ENCODE measurements around the gene PSRC1. TPM values are rescaled to one million over a fixed set of nuclear protein-coding genes. Genes with fewer than 3 reads are reported as not detected.

PSRC1 gene
- polyA plus RNA-seq, 1 of the 3 experiments (the other 2 are of a cell fraction): 19.4 TPM

GRCh38 chr1:109255097-109255651 lies 27.8 kb downstream of the PSRC1 start:
- 90% methylated on average over 12 of the region's 15 CpGs for WGBS (ENCODE audit: low lambda C conversion rate)
- no peaks in the 10 kb centered on the region for H3K79me2 ChIP-seq (ENCODE audit: insufficient read depth)
- peaks cover 0 to 5% of the 10 kb centered on the region in 2 experiments for H3K36me3 ChIP-seq (replicated peaks in 1 of 2; ENCODE audit: control insufficient read depth in 1 of 2, insufficient read depth in 2 of 2, low read length in 1 of 2)
- POLR2A ChIA-PET: interaction anchor here (0.6 to 2.7 kb wide), 2 partner anchors 10 to 155 kb away, joined by 3 to 11 read pairs; no protein-coding TSS in a partner anchor
- no peaks in the 10 kb centered on the region for H3K9me2 ChIP-seq
- no peak overlapping the region for H3K9ac ChIP-seq
- H3K27me3 ChIP-seq (ENCODE audit: insufficient read depth): no peaks in the 10 kb centered on the region
- TF ChIP-seq RFX5 (IDR thresholded peaks at IDR 0.05; ENCODE audit: low read length) (no peak), GATA2 (CRISPR knock-in tag; IDR thresholded peaks at IDR 0.05) (no peak), ZBTB33 (IDR thresholded peaks at IDR 0.05; ENCODE audit: borderline replicate concordance, low read depth) (no peak), SMC3 (IDR thresholded peaks at IDR 0.05; ENCODE audit: low read depth, low read length) (no peak), TEAD4 (IDR thresholded peaks at IDR 0.05; ENCODE audit: borderline replicate concordance, insufficient read depth) (no peak), TAF1 (IDR thresholded peaks at IDR 0.05; ENCODE audit: borderline replicate concordance, low read depth, low read length) (no peak), NFIC (IDR thresholded peaks at IDR 0.05; ENCODE audit: borderline replicate concordance) (no peak), ELF1 (IDR thresholded peaks at IDR 0.05) (no peak), TCF12 (IDR thresholded peaks at IDR 0.05) (no peak), SIN3A (IDR thresholded peaks at IDR 0.05; ENCODE audit: borderline replicate concordance, low read depth, low read length) (no peak), GABPA (IDR thresholded peaks at IDR 0.05; ENCODE audit: low read depth) (no peak), RXRA (IDR thresholded peaks at IDR 0.05; ENCODE audit: borderline replicate concordance, low read depth) (no peak), RCOR1 (IDR thresholded peaks at IDR 0.05; ENCODE audit: low read length) (no peak), MXI1 (IDR thresholded peaks at IDR 0.05; ENCODE audit: low read depth, low read length) (no peak), FOXM1 (IDR thresholded peaks at IDR 0.05; ENCODE audit: low read depth) (no peak), EZH2phosphoT487 (IDR thresholded peaks at IDR 0.05; ENCODE audit: borderline replicate concordance, low read depth) (no peak), NRF1 (IDR thresholded peaks at IDR 0.05; ENCODE audit: low read depth, low read length) (no peak), EP300 (IDR thresholded peaks at IDR 0.05; ENCODE audit: borderline replicate concordance in 1 of 2, low read depth in 1 of 2, low read length in 1 of 2) (no peak), POLR2AphosphoS5 (IDR thresholded peaks at IDR 0.05; ENCODE audit: low read depth, low read length) (no peak), FOSL2 (IDR thresholded peaks at IDR 0.05; ENCODE audit: borderline replicate concordance, low read depth) (no peak)
- peak overlapping the region in 1 of 2 experiments; percentile 97; a peak in 2 of 4 replicates for H3K27ac ChIP-seq (ENCODE audit: low read depth in 2 of 2, low read length in 1 of 2)
- no peaks in the 10 kb centered on the region for H3K9me3 ChIP-seq
- H3K4me3 ChIP-seq (ENCODE audit: low read depth in 2 of 2, low read length in 1 of 2): no peak overlapping the region; a peak in 1 of 4 replicates
- no peak overlapping the region for H3K4me2 ChIP-seq
- DNase-seq: peak; percentile 50
- H4K20me1 ChIP-seq (ENCODE audit: insufficient read depth): no peaks in the 10 kb centered on the region
- CTCF ChIA-PET: interaction anchor here (0.7 to 5.2 kb wide), 11 partner anchors 8 to 277 kb away, joined by 3 to 39 read pairs (median 5); partner anchors contain the start of genes CYB561D1 and SORT1
- peaks cover 0 to 57% of the 10 kb centered on the region in 2 experiments; a peak in 1 of 4 replicates for H3K4me1 ChIP-seq (ENCODE audit: control insufficient read depth in 1 of 2, insufficient read depth in 2 of 2, low read depth in 1 of 2, low read length in 1 of 2)
- H2AFZ ChIP-seq (ENCODE audit: low read depth): no peak overlapping the region
- H3F3A ChIP-seq (replicated peaks; ENCODE audit: insufficient read depth): no peaks in the 10 kb centered on the region

Data from SK-N-SH (cell line).